ENCODE measurements around the gene CARMIL1.

CARMIL1 gene

GRCh38 chr6:25628471-25629197 lies 349.5 kb downstream of the CARMIL1 start:
- Histone ChIP-seq H3K9ac (ENCODE audit: low read length) (no peak overlapping the region), H3K36me3 (ENCODE audit: control insufficient read depth, insufficient read depth, low read length, severe bottlenecking) (no peaks in the 10 kb centered on the region), H3K4me1 (ENCODE audit: control insufficient read depth, insufficient read depth, low read length) (no peaks in the 10 kb centered on the region), H3K9me3 (ENCODE audit: control insufficient read depth, low read length) (no peaks in the 10 kb centered on the region), H3K27me3 (replicated peaks; ENCODE audit: control insufficient read depth, insufficient read depth, low read length) (peaks cover 10% of the 10 kb centered on the region), H3K4me3 (ENCODE audit: low read length) (no peak overlapping the region)
- DNase-seq (ENCODE audit: low read depth): no peak

DNA sequence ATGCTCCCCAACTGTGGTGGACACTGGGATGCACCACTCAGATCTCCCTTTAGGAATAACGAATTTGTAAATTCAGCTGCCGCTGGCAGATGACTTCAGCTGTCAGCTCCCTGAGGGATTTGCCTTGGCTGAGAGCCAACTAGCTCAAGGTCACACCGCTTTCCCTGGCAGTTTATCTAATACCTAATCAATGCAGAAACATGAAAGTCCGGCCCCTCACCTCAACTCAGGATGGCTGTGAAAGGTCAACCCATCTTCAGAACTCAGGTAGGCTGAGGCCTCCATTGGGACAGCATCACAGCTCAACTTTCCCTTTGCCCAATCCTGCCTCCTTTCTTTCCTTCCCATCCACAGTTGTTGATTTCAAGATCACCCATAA lies 350.0 kb downstream of the CARMIL1 start:
- Histone ChIP-seq H3K36me3 (ENCODE audit: control insufficient read depth, insufficient read depth, low read length, severe bottlenecking) (no peaks in the 10 kb centered on the region), H3K27me3 (replicated peaks; ENCODE audit: control insufficient read depth, insufficient read depth, low read length) (peaks cover 12% of the 10 kb centered on the region), H3K4me1 (ENCODE audit: control insufficient read depth, insufficient read depth, low read length) (no peaks in the 10 kb centered on the region), H3K4me3 (ENCODE audit: low read length) (no peak overlapping the region), H3K9ac (ENCODE audit: low read length) (no peak overlapping the region), H3K9me3 (ENCODE audit: control insufficient read depth, low read length) (no peaks in the 10 kb centered on the region)
- DNase-seq (ENCODE audit: low read depth): no peak

- H3K4me3 ChIP-seq (ENCODE audit: low read length): no peak overlapping the region
- no peak for DNase-seq (ENCODE audit: low read depth)
- peaks cover 19% of the 10 kb centered on the region for H3K27me3 ChIP-seq (replicated peaks; ENCODE audit: control insufficient read depth, insufficient read depth, low read length)
- no peaks in the 10 kb centered on the region for H3K9me3 ChIP-seq (ENCODE audit: control insufficient read depth, low read length)
- H3K4me1 ChIP-seq (ENCODE audit: control insufficient read depth, insufficient read depth, low read length): no peaks in the 10 kb centered on the region
- H3K9ac ChIP-seq (ENCODE audit: low read length): no peak overlapping the region
- no peaks in the 10 kb centered on the region for H3K36me3 ChIP-seq (ENCODE audit: control insufficient read depth, insufficient read depth, low read length, severe bottlenecking)
Measured at GRCh38 chr6:25630508-25631278, 351.5 kb downstream of the CARMIL1 start.

- H3K4me3 ChIP-seq (ENCODE audit: low read length): no peak overlapping the region
- H3K9me3 ChIP-seq (ENCODE audit: control insufficient read depth, low read length): no peaks in the 10 kb centered on the region
- H3K4me1 ChIP-seq (ENCODE audit: control insufficient read depth, insufficient read depth, low read length): no peaks in the 10 kb centered on the region
- H3K36me3 ChIP-seq (ENCODE audit: control insufficient read depth, insufficient read depth, low read length, severe bottlenecking): no peaks in the 10 kb centered on the region
- no peak overlapping the region for H3K9ac ChIP-seq (ENCODE audit: low read length)
- peaks cover 30% of the 10 kb centered on the region for H3K27me3 ChIP-seq (replicated peaks; ENCODE audit: control insufficient read depth, insufficient read depth, low read length)
- no peak for DNase-seq (ENCODE audit: low read depth)
Measured at GRCh38 chr6:25635886-25636317, 356.7 kb downstream of the CARMIL1 start.

- no peaks in the 10 kb centered on the region for H3K4me1 ChIP-seq (ENCODE audit: control insufficient read depth, insufficient read depth, low read length)
- peaks cover 9% of the 10 kb centered on the region for H3K9me3 ChIP-seq (ENCODE audit: control insufficient read depth, low read length)
- no peak overlapping the region for H3K9ac ChIP-seq (ENCODE audit: low read length)
- DNase-seq (ENCODE audit: low read depth): no peak
- H3K27me3 ChIP-seq (replicated peaks; ENCODE audit: control insufficient read depth, insufficient read depth, low read length): peaks cover 30% of the 10 kb centered on the region
- H3K4me3 ChIP-seq (ENCODE audit: low read length): no peak overlapping the region
- no peaks in the 10 kb centered on the region for H3K36me3 ChIP-seq (ENCODE audit: control insufficient read depth, insufficient read depth, low read length, severe bottlenecking)
Measured at GRCh38 chr6:25637211-25637610, 358.0 kb downstream of the CARMIL1 start.

GRCh38 chr6:25637960-25638434 lies 358.8 kb downstream of the CARMIL1 start:
- Histone ChIP-seq H3K4me3 (ENCODE audit: low read length) (no peak overlapping the region), H3K4me1 (ENCODE audit: control insufficient read depth, insufficient read depth, low read length) (no peaks in the 10 kb centered on the region), H3K9ac (ENCODE audit: low read length) (no peak overlapping the region), H3K36me3 (ENCODE audit: control insufficient read depth, insufficient read depth, low read length, severe bottlenecking) (no peaks in the 10 kb centered on the region), H3K27me3 (replicated peaks; ENCODE audit: control insufficient read depth, insufficient read depth, low read length) (peaks cover 38% of the 10 kb centered on the region), H3K9me3 (ENCODE audit: control insufficient read depth, low read length) (peaks cover 9% of the 10 kb centered on the region)
- DNase-seq (ENCODE audit: low read depth): no peak

DNA sequence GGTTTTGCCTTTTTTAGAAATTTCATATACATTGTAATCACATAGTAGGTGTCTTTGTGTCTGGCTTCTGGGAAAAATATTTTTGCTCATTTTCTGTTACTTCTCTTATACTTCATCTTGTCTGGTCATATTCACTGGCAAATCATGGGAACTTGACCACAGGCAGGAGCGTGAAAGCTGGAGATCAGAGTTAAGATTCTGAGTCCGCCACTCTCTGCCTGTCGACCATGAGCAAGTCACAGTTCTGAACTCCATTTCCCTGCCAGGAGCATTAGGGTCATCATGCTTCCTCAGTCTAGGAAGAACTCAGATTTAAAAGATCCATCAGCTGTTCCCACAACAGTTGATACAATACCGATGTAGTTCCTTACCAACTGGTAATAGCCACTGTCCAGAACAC lies 360.5 kb downstream of the CARMIL1 start:
- Histone ChIP-seq H3K4me1 (ENCODE audit: control insufficient read depth, insufficient read depth, low read length) (no peaks in the 10 kb centered on the region), H3K36me3 (ENCODE audit: control insufficient read depth, insufficient read depth, low read length, severe bottlenecking) (no peaks in the 10 kb centered on the region), H3K4me3 (ENCODE audit: low read length) (no peak overlapping the region), H3K9ac (ENCODE audit: low read length) (no peak overlapping the region), H3K9me3 (ENCODE audit: control insufficient read depth, low read length) (peaks cover 9% of the 10 kb centered on the region), H3K27me3 (replicated peaks; ENCODE audit: control insufficient read depth, insufficient read depth, low read length) (peaks cover 39% of the 10 kb centered on the region)
- DNase-seq (ENCODE audit: low read depth): no peak

GRCh38 chr6:25640446-25640845 lies 361.3 kb downstream of the CARMIL1 start:
- H3K4me3 ChIP-seq (ENCODE audit: low read length): no peak overlapping the region
- H3K9me3 ChIP-seq (ENCODE audit: control insufficient read depth, low read length): peaks cover 9% of the 10 kb centered on the region
- no peak for DNase-seq (ENCODE audit: low read depth)
- H3K36me3 ChIP-seq (ENCODE audit: control insufficient read depth, insufficient read depth, low read length, severe bottlenecking): no peaks in the 10 kb centered on the region
- H3K27me3 ChIP-seq (replicated peaks; ENCODE audit: control insufficient read depth, insufficient read depth, low read length): peaks cover 41% of the 10 kb centered on the region
- no peaks in the 10 kb centered on the region for H3K4me1 ChIP-seq (ENCODE audit: control insufficient read depth, insufficient read depth, low read length)
- no peak overlapping the region for H3K9ac ChIP-seq (ENCODE audit: low read length)

DNA sequence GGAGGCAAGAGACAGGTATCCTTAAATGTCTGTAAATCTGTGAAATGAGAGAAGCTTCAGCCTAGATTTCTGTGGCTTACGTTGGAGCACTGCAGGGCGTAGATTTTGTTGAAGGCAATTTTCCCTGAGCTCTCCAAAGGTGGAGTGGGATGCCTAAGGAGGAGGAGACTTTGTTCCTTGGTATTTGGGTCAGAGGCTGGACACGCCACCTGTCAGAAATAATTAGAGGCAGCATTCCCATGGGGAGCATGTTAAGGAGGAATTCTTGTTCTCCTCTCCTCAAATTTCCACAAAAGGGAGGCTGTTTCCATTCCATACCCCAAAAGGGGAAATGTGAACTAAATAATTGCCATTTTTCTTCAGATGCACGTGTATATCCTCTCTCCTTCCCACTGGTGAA lies 361.7 kb downstream of the CARMIL1 start:
- Histone ChIP-seq H3K4me1 (ENCODE audit: control insufficient read depth, insufficient read depth, low read length) (no peaks in the 10 kb centered on the region), H3K9ac (ENCODE audit: low read length) (no peak overlapping the region), H3K27me3 (replicated peaks; ENCODE audit: control insufficient read depth, insufficient read depth, low read length) (peaks cover 40% of the 10 kb centered on the region), H3K4me3 (ENCODE audit: low read length) (no peak overlapping the region), H3K36me3 (ENCODE audit: control insufficient read depth, insufficient read depth, low read length, severe bottlenecking) (no peaks in the 10 kb centered on the region), H3K9me3 (ENCODE audit: control insufficient read depth, low read length) (peaks cover 9% of the 10 kb centered on the region)
- DNase-seq (ENCODE audit: low read depth): no peak

DNA sequence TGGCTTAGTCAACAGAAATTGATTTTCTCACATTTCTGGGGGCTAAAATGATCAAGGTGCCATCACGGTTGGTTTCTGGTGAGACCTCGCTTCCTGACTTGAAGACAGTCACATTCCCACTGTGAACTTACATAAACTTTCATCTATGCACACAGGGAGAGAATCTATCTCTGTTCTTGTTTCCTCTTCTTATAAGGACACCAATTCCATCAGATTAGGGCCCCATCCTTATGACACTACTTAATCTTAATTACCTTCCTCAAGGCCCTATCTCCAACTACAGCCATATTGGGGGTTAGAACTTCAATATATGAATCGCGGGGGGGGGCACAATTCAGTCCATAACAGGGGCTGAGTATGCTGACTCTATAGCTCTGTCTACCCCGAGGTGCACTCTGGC lies 362.2 kb downstream of the CARMIL1 start:
- Histone ChIP-seq H3K36me3 (ENCODE audit: control insufficient read depth, insufficient read depth, low read length, severe bottlenecking) (no peaks in the 10 kb centered on the region), H3K4me3 (ENCODE audit: low read length) (no peak overlapping the region), H3K9me3 (ENCODE audit: control insufficient read depth, low read length) (peaks cover 9% of the 10 kb centered on the region), H3K4me1 (ENCODE audit: control insufficient read depth, insufficient read depth, low read length) (no peaks in the 10 kb centered on the region), H3K27me3 (replicated peaks; ENCODE audit: control insufficient read depth, insufficient read depth, low read length) (peaks cover 35% of the 10 kb centered on the region), H3K9ac (ENCODE audit: low read length) (no peak overlapping the region)
- no peak for DNase-seq (ENCODE audit: low read depth)

DNA sequence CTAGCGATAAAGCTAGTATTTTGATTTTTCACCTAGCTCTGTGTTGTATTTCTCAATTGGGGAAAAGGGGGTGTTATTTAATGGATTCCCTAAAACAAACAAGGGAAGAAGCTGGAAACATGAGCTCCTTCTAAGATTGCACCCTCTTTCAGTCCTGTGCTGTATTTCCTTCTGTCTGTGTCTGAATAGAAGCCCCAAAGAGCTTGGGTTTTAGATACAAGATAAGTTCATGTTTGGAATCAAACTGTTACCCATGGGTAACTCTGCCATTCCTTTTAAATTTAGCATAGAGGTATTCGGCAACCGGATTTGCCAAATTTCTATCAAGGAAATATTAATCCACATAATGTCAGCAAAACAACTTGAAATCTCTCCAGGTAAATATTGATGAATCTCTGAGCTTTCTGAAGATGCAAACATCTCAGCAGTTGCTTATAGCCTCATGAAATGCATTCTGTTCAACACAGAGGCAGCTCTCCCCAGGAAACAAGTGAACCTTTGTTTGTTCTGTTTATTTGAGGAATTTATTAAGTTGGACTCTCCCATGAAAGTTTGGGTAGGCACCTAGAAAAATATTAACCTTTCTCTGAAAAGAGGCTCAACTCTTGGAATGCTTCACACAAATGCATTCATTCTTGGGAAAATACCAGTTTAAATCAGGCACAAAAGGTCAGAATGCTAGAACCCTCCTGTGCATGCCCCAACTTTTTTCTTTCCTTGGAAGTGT lies 362.9 kb downstream of the CARMIL1 start:
- DNase-seq (ENCODE audit: low read depth): no peak
- Histone ChIP-seq H3K36me3 (ENCODE audit: control insufficient read depth, insufficient read depth, low read length, severe bottlenecking) (no peaks in the 10 kb centered on the region), H3K4me3 (ENCODE audit: low read length) (no peak overlapping the region), H3K9me3 (ENCODE audit: control insufficient read depth, low read length) (peaks cover 9% of the 10 kb centered on the region), H3K27me3 (replicated peaks; ENCODE audit: control insufficient read depth, insufficient read depth, low read length) (peaks cover 34% of the 10 kb centered on the region), H3K9ac (ENCODE audit: low read length) (no peak overlapping the region), H3K4me1 (ENCODE audit: control insufficient read depth, insufficient read depth, low read length) (no peaks in the 10 kb centered on the region)

Measured in adipocyte (in vitro differentiated cells).